Measurements from ENCODE around the gene ZNF768.
"Not testable (repeated sequence)": the region's sequence is repeated elsewhere in the genome, so short reads cannot be mapped to it uniquely, and the experiment has no call there.

The ZNF768 gene

GRCh38 chr16:30509081-30509765, 17.1 kb downstream of the ZNF768 start:
- no peak for DNase-seq

GRCh38 chr16:30503403-30504296, 22.7 kb downstream of the ZNF768 start:
- no peak for DNase-seq

- no peak for DNase-seq
These were observed 27.1 kb downstream of the ZNF768 start for GRCh38 chr16:30499284-30499683.

GRCh38 chr16:30494709-30495108, 31.7 kb downstream of the ZNF768 start:
- DNase-seq, result no peak

GRCh38 chr16:30493941-30494488, 32.4 kb downstream of the ZNF768 start:
- no peak for DNase-seq

GRCh38 chr16:30491744-30492308, 34.5 kb downstream of the ZNF768 start:
- DNase-seq, result no peak

DNA sequence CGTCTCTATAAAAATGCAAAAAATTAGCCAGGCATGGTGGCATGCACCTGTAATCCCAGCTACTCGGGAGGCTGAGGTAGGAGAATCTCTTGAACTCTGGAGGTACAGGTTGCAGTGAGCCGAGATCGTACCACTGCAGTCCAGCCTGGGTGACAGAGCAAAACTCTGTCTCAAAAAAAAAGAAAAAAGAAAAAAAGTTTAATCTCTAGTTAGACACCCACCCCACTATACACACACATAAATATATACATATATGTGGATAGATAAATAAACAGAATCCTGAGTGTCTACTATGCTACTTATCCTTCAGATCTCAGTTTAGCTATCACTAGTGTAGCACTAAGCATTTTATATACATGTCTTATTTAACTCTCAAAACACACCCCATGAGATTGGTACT, 35.1 kb downstream of the ZNF768 start:
- no peak for DNase-seq

GRCh38 chr16:30490210-30490609, 36.2 kb downstream of the ZNF768 start:
- DNase-seq, result no peak

DNA sequence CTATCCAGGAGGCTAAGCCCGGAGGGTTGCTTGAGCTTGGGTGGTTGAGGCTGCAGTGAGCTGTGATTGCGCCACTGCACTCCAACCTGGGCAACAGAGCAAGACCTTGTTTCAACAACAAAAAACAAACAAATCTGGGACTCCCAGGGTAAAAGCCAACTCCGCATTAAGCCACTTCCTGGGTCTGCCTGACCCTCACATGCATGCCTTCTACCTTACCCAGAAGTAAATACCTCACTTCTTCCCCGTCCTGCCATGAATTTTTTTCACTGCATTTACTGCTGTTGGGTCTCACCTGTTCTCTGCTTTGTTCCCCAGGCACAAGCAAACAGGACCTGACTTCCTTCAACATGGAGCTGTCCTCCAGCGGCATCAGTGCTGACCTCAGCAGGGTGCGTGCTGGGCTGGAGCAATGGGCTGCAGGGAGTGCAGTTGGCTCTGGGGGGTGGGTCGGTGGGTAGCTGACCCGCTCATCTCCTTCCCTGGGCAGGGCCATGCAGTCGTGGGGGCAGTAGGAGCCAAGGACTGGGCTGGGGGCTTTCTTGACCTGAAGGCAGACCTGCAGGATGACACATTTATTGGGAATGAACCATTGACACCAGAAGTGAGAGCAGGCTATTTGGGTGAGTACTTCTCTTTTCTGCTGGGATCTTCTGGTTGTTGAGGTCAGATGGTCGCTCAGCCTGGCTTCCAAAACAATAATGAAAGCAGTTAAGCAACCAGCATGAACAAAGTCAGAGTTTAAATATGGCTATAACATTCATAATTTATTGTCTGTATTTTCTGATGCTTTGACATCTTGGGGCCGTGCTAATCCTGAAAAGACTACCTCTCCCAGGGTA, 37.4 kb downstream of the ZNF768 start:
- no peak for DNase-seq

DNA sequence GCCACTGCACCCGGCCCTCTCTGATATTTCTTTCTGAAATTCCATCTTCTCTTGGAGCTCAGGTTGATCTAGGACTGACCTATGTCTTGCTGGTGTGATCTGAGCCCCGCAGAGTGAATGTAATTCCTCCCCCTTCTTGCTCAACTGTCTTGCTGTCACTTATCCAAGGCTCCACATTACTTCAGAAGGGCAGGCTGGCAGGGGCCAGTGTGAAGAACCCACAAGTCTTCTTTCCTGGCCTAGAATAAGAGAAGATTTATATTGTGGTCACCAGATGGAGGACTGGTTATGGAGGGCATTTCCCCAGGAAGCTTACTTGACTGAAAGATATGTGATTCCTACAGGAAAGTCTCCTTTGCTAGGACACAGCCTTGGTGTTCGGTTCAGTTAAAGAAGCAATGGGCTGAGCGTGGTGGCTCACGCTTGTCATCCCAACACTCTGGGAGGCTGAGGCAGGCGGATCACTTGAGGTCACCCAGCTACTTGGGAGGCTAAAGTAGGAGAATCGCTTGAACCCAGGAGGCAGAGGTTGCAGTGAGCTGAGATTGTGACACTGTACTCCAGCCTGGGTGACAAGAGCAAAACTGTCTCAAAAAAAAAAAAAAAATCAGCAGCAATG, 40.4 kb downstream of the ZNF768 start:
- no peak for DNase-seq

DNA sequence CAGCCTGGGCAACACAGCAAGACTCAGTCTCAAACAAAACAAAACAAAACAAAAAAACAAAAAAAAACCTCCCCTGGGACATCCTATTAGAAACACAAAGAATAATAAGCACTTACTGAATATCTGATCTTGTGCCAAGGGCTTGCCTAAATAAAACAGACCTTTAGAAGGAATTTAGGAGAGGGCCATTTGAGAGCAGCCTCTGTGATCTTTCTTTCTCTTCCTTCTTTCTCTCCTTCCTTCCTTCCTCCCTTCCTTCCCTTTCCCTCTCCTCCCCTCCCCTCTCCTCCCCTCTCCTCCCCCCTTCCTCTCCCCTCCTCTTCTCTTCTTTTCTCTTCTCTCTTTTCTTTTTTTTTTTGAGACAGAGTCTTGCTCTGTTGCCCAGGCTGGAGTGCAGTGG, 41.5 kb downstream of the ZNF768 start:
- no peak for DNase-seq

DNA sequence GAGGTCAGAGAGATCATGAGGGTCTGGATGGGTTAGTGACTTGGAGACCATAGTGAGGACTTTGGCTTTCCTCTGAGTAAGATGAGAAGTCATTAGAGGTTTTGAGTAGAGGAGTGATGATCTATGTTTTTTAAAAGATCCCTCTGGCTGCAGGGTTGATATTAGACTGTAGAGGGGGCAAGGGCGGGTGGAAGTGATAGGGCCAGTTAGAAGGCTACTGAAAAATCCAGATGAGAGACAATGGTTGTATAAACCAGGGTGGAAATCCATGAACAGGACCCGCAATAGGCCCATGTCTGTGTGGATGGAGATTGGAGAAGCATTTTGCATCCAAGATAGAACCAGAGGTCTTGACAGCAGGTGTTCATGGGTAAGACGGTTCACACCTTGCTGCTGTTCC, 44.0 kb downstream of the ZNF768 start:
- no peak for DNase-seq

GRCh38 chr16:30481381-30481780, 45.0 kb downstream of the ZNF768 start:
- DNase-seq, result no peak

- DNase-seq, result no peak
These were observed 47.4 kb downstream of the ZNF768 start for GRCh38 chr16:30478766-30479478.

DNA sequence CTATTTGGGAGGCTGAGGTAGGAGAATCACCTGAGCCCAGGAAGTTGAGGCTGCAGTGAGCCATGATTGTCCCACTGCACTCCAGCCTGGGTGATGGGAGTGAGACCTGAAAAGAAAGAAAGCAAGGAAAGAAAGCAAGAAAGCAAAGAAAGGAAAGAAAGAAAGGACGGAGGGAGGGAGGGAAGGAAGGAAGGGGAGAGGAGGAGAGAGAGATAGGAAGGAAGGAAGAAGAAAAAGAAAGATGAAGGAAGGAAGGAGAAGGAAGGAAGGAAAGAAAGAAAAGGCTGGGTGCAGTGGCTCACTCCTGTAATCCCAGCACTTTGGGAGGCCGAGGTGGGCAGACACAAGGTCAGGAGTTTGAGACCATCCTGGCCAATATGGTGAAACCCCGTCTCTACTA, 48.6 kb downstream of the ZNF768 start:
- DNase-seq, result not testable (repeated sequence)

GRCh38 chr16:30476991-30477390, 49.4 kb downstream of the ZNF768 start:
- DNase-seq, result no peak

DNA sequence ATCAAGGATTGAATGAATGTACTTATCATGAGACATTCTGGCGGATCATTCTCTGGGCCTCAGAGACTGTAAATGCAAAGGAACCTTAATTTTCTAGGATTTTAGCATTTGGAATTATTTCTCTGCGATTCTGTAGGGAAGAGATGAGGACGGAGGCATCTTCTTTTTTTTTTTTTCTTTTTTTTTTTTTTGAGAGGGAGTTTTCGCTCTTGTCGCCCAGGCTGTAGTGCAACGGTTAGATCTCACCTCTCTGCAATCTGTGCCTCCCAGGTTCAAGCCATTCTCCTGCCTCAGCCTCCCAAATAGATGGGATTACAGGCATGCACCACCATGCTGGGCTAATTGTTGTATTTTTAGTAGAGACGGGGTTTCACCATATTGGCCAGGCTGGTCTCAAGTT, 51.7 kb downstream of the ZNF768 start:
- no peak for DNase-seq

DNA sequence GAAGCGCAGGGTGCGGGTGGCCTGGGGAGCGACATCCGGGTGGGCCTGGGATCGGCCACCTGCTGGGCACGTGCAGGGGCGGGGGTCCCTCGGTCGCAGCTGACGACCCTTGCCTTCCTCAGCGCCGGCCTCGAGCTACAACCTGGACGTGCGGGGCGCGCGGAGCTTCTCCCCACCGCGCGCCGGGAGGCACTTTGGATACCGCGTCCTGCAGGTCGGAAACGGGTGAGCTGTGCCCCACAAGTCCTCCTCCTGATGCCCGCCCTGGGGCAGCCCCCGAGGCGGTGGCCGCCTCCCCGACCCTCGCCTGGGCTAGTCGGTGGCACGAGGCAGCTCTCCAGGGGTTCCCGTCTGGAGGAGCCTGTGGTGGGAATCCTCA, 52.3 kb downstream of the ZNF768 start:
- DNase-seq, result no peak
